Right lung (tissue), 5 donors: ENCODE measurements around the gene RAB3IL1. TPM values are rescaled to one million over a fixed set of nuclear protein-coding genes. Genes with fewer than 3 reads are reported as not detected.

Source experiments
- DNase-seq, 2 donors: peaks; one replicate each; pipeline ENCODE4 v3.0.0-alpha.2; 2013
- polyA plus RNA-seq, 5 donors: library from polyadenylated mRNA; unstranded; fragments of 120-200 nt; gene quantifications; one replicate each; pipeline versions ENCODE4 v1.2.1 to v1.2.3, GENCODE V29; 2013; ENCODE audit warnings: inconsistent platforms in 1 of 5, low replicate concordance in 1 of 5; ENCODE audit not compliant: insufficient read length in 5 of 5, insufficient read depth in 1 of 5

RAB3IL1 gene
- polyA plus RNA-seq, 5 donors = 7.4 to 20.2 (median 10.5) TPM

- DNase-seq = no peak
These were observed 48.6 kb downstream of the RAB3IL1 start for GRCh38 chr11:61868571-61869428.

- DNase-seq = no peak
These were observed 50.4 kb downstream of the RAB3IL1 start for GRCh38 chr11:61866958-61867343.

DNA sequence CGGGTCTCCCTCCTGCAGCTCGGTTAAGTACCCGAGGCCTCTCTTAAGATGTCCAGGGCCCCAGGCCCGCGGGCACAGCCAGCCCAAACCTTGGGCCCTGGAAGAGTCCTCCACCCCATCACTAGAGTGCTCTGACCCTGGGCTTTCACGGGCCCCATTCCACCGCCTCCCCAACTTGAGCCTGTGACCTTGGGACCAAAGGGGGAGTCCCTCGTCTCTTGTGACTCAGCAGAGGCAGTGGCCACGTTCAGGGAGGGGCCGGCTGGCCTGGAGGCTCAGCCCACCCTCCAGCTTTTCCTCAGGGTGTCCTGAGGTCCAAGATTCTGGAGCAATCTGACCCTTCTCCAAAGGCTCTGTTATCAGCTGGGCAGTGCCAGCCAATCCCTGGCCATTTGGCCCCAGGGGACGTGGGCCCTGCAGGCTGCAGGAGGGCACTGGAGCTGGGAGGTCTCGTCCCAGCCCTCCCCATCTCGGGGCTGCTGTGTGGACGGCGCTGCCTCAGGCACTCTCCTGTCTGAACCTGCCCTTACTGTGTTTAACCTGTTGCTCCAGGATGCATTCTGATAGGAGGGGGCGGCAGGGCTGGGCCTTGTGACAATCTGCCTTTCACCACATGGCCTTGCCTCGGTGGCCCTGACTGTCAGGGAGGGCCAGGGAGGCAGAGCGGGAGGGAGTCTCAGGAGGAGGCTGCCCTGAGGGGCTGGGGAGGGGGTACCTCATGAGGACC is 51.0 kb downstream of the RAB3IL1 start:
- no peak for DNase-seq

- no peak for DNase-seq
These were observed 52.3 kb downstream of the RAB3IL1 start for GRCh38 chr11:61864814-61865775.

- DNase-seq = no peak
These were observed 53.8 kb downstream of the RAB3IL1 start for GRCh38 chr11:61863548-61864081.

DNA sequence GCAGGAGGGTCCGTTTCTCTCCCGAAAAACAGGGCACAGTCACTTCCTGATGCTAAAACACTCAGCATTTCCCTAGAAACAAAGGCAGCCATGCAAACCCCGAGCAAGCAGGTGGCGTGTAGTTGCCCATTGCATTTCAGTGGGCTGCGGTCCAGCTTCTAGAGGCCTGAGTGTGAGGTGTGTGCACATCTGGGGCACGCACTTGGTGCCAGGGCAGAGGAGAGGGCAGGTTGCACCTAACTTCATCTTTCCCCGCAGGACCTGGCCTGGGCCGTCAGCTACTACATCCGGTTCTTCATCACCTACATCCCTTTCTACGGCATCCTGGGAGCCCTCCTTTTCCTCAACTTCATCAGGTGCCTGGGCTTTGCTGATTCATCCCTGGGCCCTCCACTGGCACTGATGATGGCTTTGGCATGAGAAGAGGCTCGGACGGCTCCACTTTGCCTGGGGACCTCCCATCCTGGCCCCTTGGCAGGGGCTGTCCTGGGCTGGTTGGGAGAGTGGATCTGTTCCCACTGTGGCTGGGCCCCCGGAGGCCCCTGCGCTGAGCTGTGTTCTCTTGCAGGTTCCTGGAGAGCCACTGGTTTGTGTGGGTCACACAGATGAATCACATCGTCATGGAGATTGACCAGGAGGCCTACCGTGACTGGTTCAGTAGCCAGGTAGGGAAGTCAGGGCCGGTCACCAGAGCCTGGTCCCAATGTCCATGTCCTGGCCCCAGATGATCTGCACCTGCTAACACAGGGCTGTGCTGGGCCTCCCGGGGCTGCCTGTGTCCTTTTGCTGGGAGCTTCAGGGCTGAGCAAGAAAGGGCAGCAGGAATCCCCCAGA is 54.4 kb downstream of the RAB3IL1 start:
- DNase-seq = no peak

- DNase-seq = no peak
These were observed 55.7 kb downstream of the RAB3IL1 start for GRCh38 chr11:61861634-61862033.

- no peak for DNase-seq
These were observed 57.1 kb downstream of the RAB3IL1 start for GRCh38 chr11:61860054-61860903.

GRCh38 chr11:61855939-61856680 is 61.3 kb downstream of the RAB3IL1 start:
- DNase-seq = no peak

GRCh38 chr11:61854966-61855714 is 62.2 kb downstream of the RAB3IL1 start:
- DNase-seq = no peak

DNA sequence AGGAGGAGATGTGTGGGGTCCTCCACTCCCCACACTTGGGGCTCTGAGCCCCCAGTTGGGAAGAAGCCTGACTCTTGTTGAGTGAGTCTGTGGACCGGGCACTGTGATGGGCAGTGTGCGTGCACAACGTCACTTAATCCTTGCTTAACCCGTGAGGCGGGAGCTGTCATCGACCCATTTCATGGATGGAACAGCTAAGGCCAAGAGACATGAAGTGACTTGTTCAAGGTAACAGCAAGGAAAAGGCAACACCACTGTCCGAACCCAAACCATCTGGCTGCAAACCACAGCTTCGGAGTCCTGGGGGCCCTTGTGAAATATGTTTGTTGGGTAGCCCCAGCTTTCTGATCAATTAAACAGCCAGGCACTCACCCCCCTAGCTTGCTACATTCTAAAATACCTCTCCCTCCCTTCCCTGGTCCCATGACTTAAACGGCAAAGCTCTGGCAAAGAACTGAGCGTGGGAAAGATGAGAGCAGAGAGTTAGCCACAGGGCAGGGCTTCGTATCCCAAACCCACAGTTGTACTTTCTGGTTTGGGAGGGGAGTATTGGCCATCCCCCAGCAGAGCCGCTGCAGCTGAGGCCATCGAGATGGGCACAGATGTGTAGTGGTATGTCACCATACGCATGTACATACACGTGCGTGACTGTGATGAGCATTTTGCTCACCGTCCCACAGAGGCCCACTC is 63.0 kb downstream of the RAB3IL1 start:
- no peak for DNase-seq

- no peak for DNase-seq
These were observed 63.6 kb downstream of the RAB3IL1 start for GRCh38 chr11:61853698-61854169.

DNA sequence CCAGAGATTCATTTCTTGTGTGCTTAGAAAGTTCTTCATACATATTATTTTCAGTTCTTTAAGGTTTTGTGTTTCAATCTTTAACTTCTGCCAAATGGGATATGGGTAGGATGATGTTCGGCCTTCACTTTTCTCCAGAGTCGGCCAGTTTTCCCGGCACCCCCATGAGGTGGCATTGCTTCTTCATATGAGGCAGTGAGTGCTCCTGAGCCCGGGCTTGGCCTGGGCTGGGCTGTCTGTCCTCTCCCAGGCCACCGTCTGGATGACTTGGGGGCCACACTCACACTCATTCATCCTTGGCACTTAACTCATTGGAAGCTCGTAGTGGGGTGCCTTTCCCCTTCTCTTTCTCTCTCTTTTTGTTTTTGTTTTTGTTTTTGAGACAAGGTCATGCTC is 65.5 kb downstream of the RAB3IL1 start:
- no peak for DNase-seq

DNA sequence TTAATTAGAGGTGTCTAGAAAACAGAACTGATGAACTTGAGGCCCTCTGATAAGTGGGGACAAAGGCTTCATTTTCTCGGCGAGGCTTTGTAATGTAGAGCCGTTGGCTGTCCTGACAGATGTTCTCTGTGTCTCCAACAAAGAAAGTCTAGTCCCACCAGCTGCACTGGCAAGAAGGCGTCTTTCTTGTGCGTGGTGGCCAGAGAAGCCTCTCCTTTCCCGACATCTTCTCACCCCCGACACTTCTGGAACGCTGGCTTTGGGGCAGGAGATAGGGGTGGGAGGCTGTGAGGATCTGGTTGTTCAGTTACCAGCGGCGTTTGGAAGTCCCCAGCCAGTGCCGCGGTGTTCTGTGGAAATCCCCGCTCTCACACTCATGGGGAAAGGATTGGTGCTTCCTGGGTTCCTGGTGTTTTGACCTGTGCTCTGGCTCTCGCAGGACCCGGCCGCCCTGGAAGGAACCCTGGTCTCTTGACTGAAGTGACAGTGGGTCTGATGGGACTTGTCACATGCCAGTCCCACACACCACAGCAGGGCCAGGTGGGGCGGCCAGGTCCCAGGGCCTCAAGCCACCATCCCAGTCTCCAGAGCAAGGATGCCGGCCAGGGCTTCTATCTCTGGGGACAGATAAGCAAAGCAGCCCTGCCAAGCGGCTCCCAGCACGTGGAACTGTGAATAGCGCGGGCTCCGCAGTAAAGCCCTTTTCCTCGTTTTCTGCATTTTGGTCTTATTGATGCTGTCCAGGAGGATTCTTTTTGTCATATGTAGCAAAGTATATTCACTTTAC is 66.1 kb downstream of the RAB3IL1 start:
- no peak for DNase-seq

- no peak for DNase-seq
These were observed 66.7 kb downstream of the RAB3IL1 start for GRCh38 chr11:61850687-61851086.

DNA sequence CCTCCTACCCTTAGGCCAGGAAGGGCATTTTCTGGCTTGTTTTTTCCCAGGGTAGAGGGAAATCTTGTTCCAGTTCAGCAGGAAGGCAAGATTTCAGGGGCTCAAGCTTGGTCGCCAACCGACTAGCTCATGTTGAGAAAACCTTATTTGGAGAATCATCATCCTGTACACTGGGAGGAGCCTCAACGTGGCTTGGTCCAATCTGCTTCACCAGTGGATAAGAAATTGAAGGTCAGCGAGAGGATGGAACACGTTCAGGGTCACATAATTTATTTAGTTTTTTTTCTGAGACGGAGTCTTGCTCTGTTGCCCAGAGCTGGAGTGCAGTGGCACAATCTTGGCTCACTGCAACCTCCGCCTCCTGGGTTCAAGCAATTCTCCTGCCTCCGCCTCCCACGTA is 68.7 kb downstream of the RAB3IL1 start:
- no peak for DNase-seq
